ENCODE measurements around the gene UNC5A.

- TF ChIP-seq ZNF560 (tag by site-specific recombination; IDR thresholded peaks at IDR 0.05; ENCODE audit: borderline replicate concordance) (no peak), ZBTB11 (tag by site-specific recombination; conservative IDR thresholded peaks at IDR 0.05; ENCODE audit: low read depth) (no peak), AEBP2 (tag by site-specific recombination; IDR thresholded peaks at IDR 0.05; ENCODE audit: borderline replicate concordance) (no peak), MYNN (tag by site-specific recombination; IDR thresholded peaks at IDR 0.05; ENCODE audit: borderline replicate concordance) (no peak)
These were observed 12.1 kb upstream of the UNC5A start for GRCh38 chr5:176798086-176798876.
